Kidney tubule cell (primary cell): Measurements from ENCODE around the gene TIGD1.

Source experiments
- DNase-seq: peaks from one replicate; pipeline ENCODE4 v3.0.0-alpha.2; 2018; ENCODE audit warnings: low spot score

TIGD1 gene

DNA sequence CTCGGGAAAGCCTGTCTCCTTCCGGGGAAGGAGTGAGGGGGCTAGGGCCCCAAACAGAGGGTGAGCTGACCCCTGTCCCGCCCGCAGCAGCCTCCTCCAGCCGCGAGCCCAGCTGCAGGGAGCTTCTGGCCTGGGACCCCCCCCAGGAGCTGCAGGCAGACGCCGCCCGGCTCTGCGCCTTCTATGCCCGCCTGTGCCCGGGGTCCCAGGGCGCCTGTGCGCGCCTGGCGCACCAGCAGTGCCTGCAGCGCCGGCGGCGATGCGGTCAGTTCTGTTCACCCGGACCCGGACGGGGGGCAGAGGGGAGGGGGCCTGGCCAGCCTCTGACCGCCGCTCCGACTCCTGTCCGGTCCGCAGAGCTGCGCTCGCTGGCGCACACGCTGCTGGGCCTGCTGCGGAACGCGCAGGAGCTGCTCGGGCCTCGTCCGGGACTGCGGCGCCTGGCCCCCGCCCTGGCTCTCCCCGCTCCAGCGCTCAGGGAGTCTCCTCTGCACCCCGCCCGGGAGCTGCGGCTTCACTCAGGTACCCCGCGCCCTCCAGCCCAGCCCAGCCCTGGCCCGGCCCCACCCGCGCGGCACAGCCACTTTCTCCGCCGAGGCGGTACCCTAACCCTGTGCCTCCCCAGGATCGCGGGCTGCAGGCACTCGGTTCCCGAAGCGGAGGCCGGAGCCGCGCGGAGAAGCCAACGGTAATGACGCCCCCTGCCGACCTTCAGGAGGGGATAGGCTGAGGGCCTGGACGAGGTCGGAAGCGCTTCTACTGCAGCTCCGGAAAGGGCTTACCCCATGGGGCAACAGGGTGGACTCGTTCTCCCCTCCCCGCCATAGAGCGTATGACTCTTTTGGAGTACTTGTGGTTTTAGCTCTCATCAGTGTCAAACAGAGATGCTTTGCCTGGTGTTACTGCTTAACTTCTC is 26.4 kb downstream of the TIGD1 start:
- peak; percentile 48 for DNase-seq

DNA sequence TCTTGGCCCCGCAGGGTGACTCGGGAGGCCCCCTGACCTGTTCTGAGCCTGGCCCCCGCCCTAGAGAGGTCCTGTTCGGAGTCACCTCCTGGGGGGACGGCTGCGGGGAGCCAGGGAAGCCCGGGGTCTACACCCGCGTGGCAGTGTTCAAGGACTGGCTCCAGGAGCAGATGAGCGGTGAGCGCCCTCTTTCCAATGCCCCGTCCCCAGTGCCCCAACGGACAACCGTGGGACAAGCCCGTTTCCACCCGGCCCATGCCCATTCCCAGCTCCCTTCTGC is 27.0 kb downstream of the TIGD1 start:
- DNase-seq: no peak

DNA sequence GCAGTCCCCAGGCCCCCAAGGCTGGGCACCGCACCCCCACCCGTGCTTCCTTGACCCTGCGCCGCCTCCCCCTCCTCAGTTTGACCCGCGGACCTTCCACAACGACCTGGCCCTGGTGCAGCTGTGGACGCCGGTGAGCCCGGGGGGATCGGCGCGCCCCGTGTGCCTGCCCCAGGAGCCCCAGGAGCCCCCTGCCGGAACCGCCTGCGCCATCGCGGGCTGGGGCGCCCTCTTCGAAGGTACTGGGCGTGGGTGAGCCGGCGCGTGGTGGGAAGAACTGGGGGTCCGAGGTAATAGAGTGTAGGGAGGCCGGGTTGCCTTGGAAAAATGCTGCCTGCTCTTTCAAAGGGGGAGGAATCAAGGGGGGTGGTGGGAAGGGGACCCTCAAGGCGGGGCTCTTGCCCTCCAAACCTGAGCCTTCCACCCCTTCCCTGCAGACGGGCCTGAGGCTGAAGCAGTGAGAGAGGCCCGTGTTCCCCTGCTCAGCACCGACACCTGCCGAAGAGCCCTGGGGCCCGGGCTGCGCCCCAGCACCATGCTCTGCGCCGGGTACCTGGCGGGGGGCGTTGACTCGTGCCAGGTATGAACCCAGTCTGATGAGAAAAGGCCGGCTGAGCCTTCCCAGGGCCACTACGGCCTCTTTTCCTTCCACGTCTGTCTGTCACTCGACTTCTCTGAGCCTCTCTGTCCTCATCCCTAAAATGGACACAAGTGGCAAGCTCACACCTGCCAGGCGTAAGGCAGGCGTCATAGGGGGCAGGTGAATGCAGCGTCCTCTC is 27.5 kb downstream of the TIGD1 start:
- no peak for DNase-seq

DNA sequence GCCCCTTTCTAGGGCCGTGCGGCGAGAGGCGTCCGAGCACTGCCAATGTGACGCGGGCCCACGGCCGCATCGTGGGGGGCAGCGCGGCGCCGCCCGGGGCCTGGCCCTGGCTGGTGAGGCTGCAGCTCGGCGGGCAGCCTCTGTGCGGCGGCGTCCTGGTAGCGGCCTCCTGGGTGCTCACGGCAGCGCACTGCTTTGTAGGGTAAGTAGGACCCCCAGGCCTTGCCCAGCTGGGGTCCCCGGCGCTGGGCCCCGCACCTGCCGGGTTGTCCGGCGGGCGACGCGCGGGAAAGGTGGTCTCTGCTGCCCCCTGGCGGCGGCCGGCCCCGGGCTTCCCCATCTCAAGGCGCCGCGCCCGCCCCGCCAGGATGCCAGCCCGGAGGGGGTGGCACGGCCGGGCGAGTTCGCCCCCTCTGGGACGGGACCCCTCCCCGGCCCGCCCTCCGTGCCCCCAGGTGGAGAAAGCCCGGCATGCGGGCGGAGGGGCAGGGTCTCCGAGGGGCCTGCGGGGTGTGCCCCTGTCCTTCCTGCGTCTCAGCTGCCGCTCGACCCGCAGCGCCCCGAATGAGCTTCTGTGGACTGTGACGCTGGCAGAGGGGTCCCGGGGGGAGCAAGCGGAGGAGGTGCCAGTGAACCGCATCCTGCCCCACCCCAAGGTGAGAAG is 28.3 kb downstream of the TIGD1 start:
- peak; percentile 21 for DNase-seq

DNA sequence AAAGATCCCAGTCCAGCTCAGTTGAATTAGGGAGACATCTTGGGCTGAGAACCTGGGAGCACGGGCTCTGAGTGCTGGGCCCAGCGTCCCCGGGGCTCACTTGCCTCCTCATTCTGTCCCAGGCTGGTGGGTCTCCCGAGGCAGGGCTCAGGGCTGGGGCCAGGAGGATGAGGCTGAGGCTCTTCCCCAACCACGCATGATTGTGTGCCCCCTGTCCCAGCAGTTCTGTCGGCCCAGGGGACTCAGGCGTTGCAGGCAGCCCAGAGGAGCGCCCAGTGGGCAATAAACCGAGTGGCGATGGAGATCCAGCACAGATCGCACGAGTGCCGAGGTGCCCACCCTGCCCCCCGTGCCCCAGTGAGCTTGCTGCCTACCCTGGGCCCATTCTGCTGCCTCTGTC is 29.3 kb downstream of the TIGD1 start:
- DNase-seq: no peak

DNA sequence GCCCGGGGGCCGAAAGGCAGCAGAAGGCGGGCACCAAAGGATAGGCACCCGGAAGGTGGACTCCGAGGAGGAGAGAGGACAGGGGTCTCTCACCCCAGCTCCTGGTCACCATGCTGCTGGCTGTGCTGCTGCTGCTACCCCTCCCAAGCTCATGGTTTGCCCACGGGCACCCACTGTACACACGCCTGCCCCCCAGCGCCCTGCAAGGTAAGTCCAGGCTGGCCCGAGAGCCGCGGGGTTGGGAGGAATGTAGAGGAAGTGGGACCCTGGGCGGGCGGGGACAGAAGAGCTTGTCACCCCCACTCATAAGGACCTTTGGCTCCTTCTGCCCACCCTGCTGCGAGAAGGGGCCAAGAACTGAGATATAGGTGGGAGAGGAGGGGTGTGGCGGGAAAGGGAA is 29.9 kb downstream of the TIGD1 start:
- DNase-seq: no peak

DNA sequence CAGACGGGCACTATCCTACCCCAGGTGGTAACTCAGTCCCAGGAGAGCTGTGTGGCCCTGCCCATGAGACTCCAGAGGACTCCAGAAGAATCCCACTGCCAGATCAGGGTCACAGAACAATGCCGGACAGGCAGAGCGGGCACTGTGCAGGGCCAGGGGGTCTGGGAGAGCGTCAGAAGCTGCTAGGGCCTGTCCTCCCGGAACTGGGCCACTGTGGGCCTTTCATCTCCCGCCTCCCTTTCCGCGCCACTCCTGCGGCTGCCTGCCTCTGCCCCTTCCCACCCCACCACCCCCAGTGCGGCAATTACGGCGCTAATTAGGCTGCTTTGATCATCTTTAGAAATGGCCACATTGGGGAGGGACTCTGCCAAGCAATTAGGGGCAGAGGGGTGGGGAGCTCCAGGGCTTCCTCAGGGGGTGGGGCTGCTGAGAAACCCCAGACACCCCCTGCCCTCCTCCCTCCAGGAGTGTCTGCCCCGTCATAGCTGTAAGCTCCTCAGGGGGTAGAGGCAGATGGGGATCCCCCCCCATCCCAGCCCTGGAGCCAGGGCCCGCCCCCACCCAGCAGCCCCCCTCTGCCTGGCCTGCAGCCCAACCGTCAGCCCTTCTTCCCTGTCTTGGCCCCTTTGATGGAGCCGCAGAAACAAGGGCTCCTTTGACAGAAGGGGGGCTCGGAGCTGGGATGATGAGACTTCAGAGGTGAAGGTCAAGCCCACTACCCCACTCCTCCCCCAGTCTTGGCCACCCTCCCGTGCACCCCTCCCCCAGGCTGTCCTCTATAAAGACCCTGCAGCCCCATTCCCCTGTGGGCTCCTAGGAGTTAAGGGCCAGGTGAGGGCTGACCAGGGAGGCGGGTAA is 30.5 kb downstream of the TIGD1 start, which contains the start of gene PRSS56:
TSS of gene PRSS56 (plus strand) at position 808 of the 858 bp plus-strand sequence. CDS start 211 bp downstream, outside the sequence.
- DNase-seq: no peak

DNA sequence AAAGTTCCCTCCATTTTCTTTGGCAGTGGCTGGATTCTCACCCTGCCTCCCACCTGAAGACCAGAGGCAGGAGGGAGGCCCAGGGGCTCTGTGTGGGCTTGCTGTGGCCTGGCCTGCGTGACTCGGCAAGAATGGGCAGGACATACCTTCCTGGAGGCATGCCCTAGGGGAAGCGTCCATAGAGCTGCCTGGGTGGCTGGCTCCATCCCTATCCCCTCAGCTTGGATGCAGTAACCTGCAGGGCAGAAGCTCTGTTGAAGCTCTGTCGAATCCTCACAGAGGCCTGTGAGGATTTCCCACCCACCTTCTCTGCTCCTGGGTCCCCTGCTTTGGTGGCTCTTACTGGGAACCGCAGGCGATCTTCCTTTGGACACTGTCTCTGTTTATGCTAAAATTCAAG is 31.5 kb downstream of the TIGD1 start:
- DNase-seq: no peak

DNA sequence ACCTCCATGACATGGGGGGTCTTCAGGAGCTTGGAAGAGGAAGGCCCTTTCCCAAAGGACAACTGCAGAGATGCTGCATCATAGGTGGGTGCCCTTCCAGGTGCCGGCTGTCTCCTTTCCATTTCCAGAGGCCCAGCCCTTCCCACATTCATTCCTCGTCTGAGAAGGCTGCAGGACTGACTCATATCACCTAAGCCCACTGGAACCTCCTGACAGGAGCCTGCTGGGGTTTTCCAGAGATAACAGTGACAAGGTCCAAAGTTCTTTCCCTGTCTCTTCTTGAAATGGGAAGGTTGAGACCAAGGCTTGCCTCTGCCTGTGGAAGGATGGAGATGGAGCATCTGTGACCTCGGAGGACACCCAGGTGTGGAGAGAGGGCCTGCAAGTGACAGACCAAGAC is 33.8 kb downstream of the TIGD1 start:
- peak; percentile 13 for DNase-seq

DNA sequence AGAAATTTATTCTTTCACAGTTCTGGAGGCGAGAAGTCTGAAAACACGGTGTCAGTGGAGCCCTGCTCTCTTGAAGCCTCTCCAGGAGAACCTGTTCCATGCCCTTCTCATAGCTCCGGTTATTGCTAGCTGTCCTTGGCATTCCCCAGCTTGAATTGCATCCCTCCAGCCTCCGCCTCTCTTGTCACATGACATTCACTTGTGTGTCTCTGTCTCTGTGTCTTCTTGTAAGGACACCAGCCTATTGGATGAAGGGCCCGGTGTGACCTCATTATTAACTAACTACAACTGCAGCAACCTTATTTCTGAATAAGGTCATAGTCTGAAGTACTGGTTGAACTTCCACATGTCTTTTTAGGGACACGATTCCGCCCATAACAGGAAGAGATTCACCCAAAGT is 34.7 kb downstream of the TIGD1 start:
- DNase-seq: no peak

DNA sequence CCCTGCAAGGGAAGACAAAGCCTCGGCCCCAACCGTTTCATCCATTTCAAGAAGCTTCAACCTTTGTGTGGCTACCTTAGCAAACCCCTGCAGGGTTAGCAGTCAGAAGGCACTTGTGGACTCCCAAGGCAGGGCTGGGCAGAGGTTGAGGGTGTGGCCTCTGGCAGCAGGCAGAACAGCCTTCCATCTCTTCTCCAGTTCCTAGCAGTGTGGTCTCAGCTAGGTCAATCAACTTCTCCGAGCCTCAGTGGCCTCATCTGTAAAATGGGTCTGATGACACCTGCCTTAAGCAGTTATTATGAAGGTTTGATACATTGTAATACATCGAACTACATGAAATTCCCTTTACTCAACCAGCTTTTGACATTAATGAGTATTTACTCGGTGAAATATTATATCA is 37.0 kb downstream of the TIGD1 start:
- DNase-seq: no peak

DNA sequence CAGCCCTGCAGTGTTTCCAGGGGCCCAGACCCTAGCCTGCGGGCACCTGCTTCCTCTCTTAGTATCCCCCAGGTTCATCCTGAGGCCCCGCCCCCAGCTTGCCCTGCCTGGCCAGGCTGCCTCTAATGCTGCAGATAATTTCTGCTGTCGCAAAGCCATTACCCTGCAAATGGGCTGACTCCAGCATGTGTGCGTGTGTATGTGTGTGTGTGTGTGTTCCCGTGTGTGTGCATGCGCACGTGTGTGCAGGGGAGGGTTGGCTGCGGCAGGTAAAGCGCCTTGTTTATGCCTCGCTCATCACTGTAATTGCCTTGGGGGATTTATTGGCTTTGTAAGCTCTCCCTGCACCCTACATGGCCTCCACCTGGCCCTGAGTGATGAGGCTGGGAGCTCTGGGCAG is 37.8 kb downstream of the TIGD1 start:
- no peak for DNase-seq

DNA sequence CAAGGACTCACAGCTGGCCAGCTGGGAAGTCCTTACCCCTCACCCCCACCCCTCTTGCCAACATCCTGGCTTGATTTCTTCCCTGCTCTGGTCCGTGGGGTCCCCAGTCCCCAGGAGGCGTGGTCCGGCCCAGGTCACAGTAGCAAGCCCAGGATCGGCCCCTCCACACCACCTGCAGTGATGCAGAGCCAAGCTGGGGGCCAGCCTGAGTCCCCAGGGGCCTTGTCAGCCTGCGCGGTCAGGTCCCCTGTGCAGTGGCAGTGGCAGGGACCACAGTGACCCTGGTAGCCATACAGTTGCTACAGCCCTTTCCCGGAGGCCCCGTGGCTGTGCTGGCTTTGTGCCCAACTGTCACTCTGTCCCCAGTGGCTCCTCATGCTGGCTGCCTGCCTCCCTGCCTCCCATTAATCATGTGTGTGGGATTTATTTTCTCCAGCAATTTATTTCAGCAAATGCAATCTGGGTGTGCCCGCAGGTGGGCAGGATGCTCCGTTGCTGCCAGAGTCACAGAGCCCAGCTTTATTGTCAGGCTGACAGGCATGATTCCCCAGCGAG is 38.9 kb downstream of the TIGD1 start:
- no peak for DNase-seq

DNA sequence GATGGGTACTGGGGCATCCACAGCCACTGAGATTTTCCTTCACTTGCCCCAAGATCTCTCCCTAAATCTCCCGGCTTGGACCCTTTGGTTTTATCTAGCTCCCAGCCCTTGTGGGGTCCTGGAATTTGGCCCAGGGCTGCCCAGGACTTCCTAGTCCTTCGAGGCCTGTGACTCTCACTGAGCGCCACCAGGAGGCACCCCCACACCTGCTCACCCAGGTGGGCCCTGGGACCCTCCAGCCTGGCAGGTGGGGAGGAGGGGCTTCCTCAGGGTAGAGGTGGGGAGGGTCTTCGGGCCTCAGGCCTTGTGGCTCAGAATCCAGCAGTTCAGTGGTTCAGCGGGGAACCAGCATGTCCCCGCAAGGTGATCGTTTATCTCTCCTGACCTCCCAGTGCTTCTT is 42.1 kb downstream of the TIGD1 start:
- no peak for DNase-seq

DNA sequence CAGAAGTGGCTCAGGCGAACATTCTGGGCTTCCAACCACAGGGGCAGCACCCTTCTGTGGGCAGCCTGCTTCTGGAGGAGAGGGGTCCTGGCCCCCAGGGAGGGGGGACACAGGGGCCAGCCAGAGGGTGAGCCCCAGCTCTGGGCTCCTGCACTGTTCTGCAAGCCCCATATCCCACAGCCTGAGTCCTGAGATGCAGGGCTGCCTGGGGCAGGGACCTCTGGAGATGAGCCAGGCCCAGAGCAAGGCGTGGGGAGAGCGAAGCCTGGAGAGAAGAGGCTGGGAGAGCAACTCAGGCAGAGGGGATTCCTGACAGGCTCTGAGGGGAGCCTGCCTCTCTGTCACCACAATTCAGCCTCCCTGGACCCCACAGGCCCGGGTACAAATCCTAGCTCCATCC is 43.6 kb downstream of the TIGD1 start:
- DNase-seq: no peak

DNA sequence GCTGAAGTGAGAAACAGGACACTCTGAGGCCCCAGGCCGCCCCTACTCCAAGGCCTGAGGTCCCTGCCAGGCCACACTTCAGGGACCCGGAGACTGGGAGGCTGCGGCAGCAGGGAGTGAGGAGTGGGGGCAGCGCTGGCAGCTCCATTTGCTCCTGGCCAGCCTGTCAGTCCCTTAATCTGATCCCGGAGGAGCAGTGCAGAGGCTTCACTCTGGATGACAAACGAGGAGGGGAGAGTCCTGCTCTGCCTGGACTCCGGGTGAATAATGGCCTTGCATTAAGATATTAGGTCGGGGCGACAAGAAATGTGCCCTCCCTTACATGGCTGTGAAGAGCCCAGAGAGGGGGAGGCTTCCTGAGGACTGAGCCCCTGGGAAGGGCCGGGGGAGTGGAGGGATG is 44.5 kb downstream of the TIGD1 start:
- no peak for DNase-seq

DNA sequence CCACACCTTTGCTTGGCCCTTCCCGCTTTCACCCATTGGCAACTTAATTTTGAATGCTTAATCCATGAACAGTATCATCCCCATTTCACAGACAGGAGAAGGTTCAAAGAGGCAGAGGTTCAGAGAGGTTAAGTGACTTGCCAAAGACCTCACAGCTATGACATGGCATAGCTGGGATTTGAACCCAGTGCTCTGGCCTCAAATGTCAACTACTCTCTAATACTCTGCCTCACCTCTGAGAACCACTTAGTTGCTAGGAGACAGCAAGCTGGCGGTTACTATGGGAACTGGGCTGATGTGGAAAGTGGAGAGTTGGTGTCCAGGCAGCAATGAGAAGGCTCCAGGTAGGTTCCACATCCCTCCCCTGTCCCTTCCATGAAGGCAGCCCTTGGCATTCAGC is 45.9 kb downstream of the TIGD1 start:
- DNase-seq: no peak

DNA sequence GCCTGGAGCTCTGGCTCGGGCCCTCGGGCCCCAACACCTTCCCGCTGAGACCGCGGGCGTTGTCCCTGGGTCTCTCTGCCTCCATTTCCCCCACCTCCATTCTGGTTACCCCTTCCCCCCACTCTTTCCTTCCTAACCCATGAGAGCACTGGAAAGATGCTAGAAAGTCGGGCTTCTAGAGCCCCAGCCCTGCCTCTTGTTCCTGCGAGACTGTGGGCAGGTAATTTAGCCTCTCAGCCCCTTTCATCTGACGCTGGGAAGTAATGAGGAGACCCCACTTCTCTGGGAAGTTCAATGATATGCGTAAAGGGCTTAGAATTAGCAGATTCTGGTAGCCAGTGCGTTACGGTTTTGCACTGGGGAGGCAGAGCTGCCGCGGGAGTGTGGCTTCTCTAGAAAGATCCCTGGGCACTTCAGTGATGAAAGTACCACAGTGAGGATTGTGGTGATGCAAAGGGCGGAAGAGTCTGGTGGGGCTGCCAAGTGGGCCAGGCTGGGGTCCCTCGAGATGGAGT is 46.5 kb downstream of the TIGD1 start:
- no peak for DNase-seq

DNA sequence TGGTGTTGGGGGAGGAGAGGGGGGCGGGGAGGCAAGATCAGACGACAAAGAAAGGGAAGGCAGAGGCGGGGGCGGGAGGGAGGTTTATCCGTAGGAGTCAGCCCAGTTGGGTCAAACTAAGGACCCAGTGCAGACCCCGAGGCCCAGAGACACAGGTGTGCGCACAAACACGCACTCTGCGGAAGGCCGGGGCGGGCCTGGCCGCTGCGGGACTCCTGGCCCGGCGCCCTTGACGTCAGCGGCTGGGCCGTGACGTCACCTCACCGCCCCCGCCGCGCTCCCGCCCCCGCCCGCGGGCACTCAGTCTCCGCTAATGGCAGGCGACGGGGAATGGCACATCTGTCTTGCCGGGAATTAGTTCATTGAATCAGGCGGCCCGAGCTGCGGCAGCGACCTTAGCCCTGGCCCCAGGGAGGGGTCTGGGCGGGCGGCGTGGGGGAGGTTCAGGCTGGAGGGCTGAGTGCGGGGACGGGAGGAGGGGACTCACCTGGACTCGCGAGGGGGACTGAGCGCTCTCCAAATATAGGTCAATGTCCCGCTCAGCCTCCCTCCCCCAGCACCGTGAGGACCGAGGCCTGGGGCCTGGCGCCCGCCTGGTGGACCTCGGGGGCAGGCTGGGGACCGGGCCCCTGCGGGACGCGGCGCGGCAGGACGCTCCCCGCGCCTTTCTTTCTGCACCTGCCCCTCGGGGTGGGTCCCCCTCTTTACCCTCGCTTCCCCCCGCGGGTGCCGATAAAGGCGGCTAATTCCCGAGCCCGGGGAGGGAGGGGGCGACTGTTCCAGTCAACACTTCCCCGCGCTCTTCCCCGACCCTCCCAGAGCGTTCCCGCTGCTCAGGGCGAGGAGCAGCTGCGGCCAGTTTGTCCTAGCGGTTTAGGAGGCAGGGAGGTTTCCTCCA is 47.2 kb downstream of the TIGD1 start:
- no peak for DNase-seq

DNA sequence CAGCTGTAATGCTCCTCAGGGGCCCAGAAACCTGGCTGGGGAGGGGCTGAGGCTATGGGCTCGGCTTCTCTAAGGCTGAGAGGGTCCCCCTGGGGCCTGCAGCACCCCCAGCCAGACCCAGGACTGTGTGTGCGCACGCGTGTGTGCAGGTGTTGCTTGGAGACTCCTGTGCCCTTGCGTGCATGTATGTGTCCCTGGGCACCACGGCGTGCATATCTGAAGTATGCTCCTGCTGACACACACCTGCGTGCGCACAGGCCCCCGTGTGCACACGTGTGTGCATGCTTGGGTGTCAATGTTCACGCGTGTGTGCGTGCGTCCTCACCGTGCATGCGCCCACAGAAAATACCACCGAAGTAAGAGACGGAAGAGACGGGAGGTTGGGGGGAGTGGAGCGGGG is 47.8 kb downstream of the TIGD1 start:
- DNase-seq: no peak
